K562 (cell line): ENCODE results near the gene NUB1. TPM values are rescaled to one million over a fixed set of nuclear protein-coding genes. Genes with fewer than 3 reads are reported as not detected.

Source experiments
- CBFB ChIP-seq: sonication (generic); formaldehyde crosslinking; IDR thresholded peaks from 2 replicates; pipeline ENCODE4 v1.4.0; 2020; ENCODE audit warnings: mild to moderate bottlenecking, missing genetic modification reagents
- GTF2B ChIP-seq: IDR thresholded peaks from 2 replicates; pipeline ENCODE4 v1.6.1; 2011; ENCODE audit not compliant: insufficient read length; ENCODE audit errors: extremely low read depth
- HOXB6 ChIP-seq: fragments of 250-450 bp; sonication (Bioruptor Pico); IDR thresholded peaks from 2 replicates; pipeline ENCODE4 v1.5.1; 2022; ENCODE audit warnings: mild to moderate bottlenecking, borderline replicate concordance
- KDM1A ChIP-seq, 2 experiments: fragments of 450-650 bp; IDR thresholded peaks; 2 replicates each; pipeline ENCODE4 v1.6.1; 2016; ENCODE audit warnings: mild to moderate bottlenecking in 2 of 2
- MED1 ChIP-seq: sonication (generic); formaldehyde crosslinking; IDR thresholded peaks from 2 replicates; pipeline ENCODE4 v1.8.1; 2023; ENCODE audit warnings: missing genetic modification reagents, borderline replicate concordance
- PHF20 ChIP-seq: fragments of 450-650 bp; IDR thresholded peaks from 2 replicates; pipeline ENCODE4 v1.6.1; 2018; ENCODE audit not compliant: partially characterized antibody
- PHF21A ChIP-seq: fragments of 450-650 bp; IDR thresholded peaks from 2 replicates; pipeline ENCODE4 v1.6.1; 2017; ENCODE audit warnings: low read depth, borderline replicate concordance
- POLR2H ChIP-seq: IDR thresholded peaks from 2 replicates; pipeline ENCODE4 v1.6.1; 2016; ENCODE audit warnings: missing genetic modification characterization, low read depth, mild to moderate bottlenecking, control low read depth, missing compliant biosample characterization, moderate library complexity
- TSC22D4 ChIP-seq: fragments of 450-650 bp; IDR thresholded peaks from 2 replicates; pipeline ENCODE4 v1.6.1; 2016; ENCODE audit warnings: missing genetic modification characterization, missing biosample characterization, control low read depth
- XRCC5 ChIP-seq: fragments of 200-400 bp; formaldehyde crosslinking; IDR thresholded peaks from 2 replicates; pipeline ENCODE4 v1.6.1; 2017; ENCODE audit warnings: low read depth, mild to moderate bottlenecking, low read length
- ZNF277 ChIP-seq: fragments of 250-450 bp; sonication (Bioruptor Pico); IDR thresholded peaks from 2 replicates; pipeline ENCODE4 v1.8.0; 2022; ENCODE audit warnings: inconsistent platforms, mild to moderate bottlenecking, moderate library complexity, borderline replicate concordance
- polyA plus RNA-seq, 8 experiments: library from polyadenylated mRNA; depleted of rRNA in 4 of 8; stranded (reverse) in 5 of 8; unstranded in 3 of 8; fragments of >200 nt; fragmentation: Nextera tagmentation in 2 of 8; fragmentation: Illumina TruSeq in 1 of 8; extraction: Ambion mirVana in 2 of 8; extraction: Trizol in 1 of 8; gene quantifications; 2 replicates each; pipeline versions ENCODE4 v1.2.1 to v1.2.3, GENCODE V29; 2011 to 2014; ENCODE audit warnings: inconsistent platforms in 1 of 8, missing spikeins in 1 of 8
- total RNA-seq, 7 experiments: library from RNA; depleted of rRNA in 6 of 7; stranded (reverse); fragments of >200 nt in 6 of 7; fragmentation: Illumina TruSeq in 2 of 7; extraction: Trizol in 2 of 7; gene quantifications; 2 replicates each; pipeline versions ENCODE4 v1.2.1 to v1.2.3, GENCODE V29; 2011 to 2021; ENCODE audit warnings: low replicate concordance in 1 of 7
- TF ChIP-seq, protein P1 (sequence below), 2 experiments: fragments of 450-650 bp; IDR thresholded peaks; 2 replicates each; pipeline ENCODE4 v1.6.1; 2018; ENCODE audit warnings: mild to moderate bottlenecking in 2 of 2, low read depth in 1 of 2; ENCODE audit not compliant: partially characterized antibody in 2 of 2
- TF ChIP-seq, protein P2 (sequence below): fragments of 450-650 bp; IDR thresholded peaks from 2 replicates; pipeline ENCODE4 v1.6.1; 2017; ENCODE audit warnings: antibody characterized with exemption, mild to moderate bottlenecking
- TF ChIP-seq, protein P3 (sequence below): fragments of 450-650 bp; IDR thresholded peaks from 2 replicates; pipeline ENCODE4 v1.6.1; 2016
- TF ChIP-seq, protein P4 (sequence below): fragments of 250-450 bp; sonication (Bioruptor Pico); IDR thresholded peaks from 2 replicates; pipeline ENCODE4 v1.5.1; 2021; ENCODE audit warnings: mild to moderate bottlenecking

Gene NUB1
- total and polyA plus RNA-seq, 9 of the 15 experiments (the other 6 are each of a cell fraction or from before 2014, with no cell fraction given), result 43.2 to 159 (median 85.2) TPM

DNA sequence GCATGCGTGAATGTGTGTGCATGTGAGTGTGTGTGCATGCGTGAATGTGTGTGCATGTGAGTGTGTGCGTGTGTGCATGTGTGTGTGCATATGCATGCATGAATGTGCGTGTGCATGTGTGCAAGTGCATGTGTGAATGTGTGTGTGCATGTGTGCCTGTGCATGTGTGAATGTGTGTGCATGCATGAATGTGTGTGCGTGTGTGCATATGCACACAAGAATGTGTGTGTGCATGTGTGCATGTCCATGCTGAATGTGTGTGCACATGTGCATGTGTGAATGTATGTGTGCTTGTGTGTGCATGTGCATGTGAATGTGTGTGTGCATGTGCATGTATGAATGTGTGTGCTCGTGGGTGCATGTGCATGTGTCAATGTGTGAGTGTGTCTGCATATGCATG, 42.1 kb upstream of the NUB1 start (continued):
- no peak for TF ChIP-seq POLR2H (tag)
- TF ChIP-seq, protein P1, sequence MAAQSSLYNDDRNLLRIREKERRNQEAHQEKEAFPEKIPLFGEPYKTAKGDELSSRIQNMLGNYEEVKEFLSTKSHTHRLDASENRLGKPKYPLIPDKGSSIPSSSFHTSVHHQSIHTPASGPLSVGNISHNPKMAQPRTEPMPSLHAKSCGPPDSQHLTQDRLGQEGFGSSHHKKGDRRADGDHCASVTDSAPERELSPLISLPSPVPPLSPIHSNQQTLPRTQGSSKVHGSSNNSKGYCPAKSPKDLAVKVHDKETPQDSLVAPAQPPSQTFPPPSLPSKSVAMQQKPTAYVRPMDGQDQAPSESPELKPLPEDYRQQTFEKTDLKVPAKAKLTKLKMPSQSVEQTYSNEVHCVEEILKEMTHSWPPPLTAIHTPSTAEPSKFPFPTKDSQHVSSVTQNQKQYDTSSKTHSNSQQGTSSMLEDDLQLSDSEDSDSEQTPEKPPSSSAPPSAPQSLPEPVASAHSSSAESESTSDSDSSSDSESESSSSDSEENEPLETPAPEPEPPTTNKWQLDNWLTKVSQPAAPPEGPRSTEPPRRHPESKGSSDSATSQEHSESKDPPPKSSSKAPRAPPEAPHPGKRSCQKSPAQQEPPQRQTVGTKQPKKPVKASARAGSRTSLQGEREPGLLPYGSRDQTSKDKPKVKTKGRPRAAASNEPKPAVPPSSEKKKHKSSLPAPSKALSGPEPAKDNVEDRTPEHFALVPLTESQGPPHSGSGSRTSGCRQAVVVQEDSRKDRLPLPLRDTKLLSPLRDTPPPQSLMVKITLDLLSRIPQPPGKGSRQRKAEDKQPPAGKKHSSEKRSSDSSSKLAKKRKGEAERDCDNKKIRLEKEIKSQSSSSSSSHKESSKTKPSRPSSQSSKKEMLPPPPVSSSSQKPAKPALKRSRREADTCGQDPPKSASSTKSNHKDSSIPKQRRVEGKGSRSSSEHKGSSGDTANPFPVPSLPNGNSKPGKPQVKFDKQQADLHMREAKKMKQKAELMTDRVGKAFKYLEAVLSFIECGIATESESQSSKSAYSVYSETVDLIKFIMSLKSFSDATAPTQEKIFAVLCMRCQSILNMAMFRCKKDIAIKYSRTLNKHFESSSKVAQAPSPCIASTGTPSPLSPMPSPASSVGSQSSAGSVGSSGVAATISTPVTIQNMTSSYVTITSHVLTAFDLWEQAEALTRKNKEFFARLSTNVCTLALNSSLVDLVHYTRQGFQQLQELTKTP (IDR thresholded peaks at IDR 0.05; ENCODE audit: low read depth in 1 of 2, partially characterized antibody in 2 of 2), result no peak
- no peak for TF ChIP-seq PHF21A
- no peak for TF ChIP-seq CBFB (CRISPR knock-in tag)
- TF ChIP-seq, protein P2, sequence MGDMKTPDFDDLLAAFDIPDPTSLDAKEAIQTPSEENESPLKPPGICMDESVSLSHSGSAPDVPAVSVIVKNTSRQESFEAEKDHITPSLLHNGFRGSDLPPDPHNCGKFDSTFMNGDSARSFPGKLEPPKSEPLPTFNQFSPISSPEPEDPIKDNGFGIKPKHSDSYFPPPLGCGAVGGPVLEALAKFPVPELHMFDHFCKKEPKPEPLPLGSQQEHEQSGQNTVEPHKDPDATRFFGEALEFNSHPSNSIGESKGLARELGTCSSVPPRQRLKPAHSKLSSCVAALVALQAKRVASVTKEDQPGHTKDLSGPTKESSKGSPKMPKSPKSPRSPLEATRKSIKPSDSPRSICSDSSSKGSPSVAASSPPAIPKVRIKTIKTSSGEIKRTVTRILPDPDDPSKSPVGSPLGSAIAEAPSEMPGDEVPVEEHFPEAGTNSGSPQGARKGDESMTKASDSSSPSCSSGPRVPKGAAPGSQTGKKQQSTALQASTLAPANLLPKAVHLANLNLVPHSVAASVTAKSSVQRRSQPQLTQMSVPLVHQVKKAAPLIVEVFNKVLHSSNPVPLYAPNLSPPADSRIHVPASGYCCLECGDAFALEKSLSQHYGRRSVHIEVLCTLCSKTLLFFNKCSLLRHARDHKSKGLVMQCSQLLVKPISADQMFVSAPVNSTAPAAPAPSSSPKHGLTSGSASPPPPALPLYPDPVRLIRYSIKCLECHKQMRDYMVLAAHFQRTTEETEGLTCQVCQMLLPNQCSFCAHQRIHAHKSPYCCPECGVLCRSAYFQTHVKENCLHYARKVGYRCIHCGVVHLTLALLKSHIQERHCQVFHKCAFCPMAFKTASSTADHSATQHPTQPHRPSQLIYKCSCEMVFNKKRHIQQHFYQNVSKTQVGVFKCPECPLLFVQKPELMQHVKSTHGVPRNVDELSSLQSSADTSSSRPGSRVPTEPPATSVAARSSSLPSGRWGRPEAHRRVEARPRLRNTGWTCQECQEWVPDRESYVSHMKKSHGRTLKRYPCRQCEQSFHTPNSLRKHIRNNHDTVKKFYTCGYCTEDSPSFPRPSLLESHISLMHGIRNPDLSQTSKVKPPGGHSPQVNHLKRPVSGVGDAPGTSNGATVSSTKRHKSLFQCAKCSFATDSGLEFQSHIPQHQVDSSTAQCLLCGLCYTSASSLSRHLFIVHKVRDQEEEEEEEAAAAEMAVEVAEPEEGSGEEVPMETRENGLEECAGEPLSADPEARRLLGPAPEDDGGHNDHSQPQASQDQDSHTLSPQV, result no peak
- TF ChIP-seq MED1 (CRISPR knock-in tag), result no peak
- no peak for TF ChIP-seq ZNF277
- TF ChIP-seq, protein P3, sequence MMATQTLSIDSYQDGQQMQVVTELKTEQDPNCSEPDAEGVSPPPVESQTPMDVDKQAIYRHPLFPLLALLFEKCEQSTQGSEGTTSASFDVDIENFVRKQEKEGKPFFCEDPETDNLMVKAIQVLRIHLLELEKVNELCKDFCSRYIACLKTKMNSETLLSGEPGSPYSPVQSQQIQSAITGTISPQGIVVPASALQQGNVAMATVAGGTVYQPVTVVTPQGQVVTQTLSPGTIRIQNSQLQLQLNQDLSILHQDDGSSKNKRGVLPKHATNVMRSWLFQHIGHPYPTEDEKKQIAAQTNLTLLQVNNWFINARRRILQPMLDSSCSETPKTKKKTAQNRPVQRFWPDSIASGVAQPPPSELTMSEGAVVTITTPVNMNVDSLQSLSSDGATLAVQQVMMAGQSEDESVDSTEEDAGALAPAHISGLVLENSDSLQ, result no peak
- TF ChIP-seq KDM1A (IDR thresholded peaks at IDR 0.05), result peak in 1 of 2 experiments; percentile 50; a peak in 1 of 4 replicates
- peak; percentile 46; the same call in 1 of the 2 replicates for TF ChIP-seq TSC22D4
- no peak for TF ChIP-seq HOXB6 (CRISPR knock-in tag)
- no peak for TF ChIP-seq XRCC5
- no peak for TF ChIP-seq PHF20
- no peak for TF ChIP-seq GTF2B
- TF ChIP-seq, protein P4, sequence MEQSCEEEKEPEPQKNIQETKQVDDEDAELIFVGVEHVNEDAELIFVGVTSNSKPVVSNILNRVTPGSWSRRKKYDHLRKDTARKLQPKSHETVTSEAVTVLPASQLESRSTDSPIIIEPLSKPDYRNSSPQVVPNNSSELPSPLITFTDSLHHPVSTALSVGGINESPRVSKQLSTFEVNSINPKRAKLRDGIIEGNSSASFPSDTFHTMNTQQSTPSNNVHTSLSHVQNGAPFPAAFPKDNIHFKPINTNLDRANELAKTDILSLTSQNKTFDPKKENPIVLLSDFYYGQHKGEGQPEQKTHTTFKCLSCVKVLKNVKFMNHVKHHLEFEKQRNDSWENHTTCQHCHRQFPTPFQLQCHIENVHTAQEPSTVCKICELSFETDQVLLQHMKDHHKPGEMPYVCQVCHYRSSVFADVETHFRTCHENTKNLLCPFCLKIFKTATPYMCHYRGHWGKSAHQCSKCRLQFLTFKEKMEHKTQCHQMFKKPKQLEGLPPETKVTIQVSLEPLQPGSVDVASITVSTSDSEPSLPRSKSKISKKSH (CRISPR knock-in tag), result no peak
